ENCODE data around the gene RRP9. TPM values are rescaled to one million over a fixed set of nuclear protein-coding genes. Genes with fewer than 3 reads are reported as not detected.

RRP9 gene
- total and polyA plus RNA-seq, 2 donors from 2014 or later: 17.8 to 18.6 TPM

- FAIRE-seq: no peak
- intact Hi-C loops (cut with DNase I): no loop called here
Observed at GRCh38 chr3:51932471-51933370, 9.0 kb downstream of the RRP9 start.

GRCh38 chr3:51931756-51932155 lies 9.9 kb downstream of the RRP9 start:
- H3K4me3 ChIP-seq (ENCODE audit: low read length in 3 of 3): no peak overlapping the region
- no peaks in the 10 kb centered on the region for H3K4me1 ChIP-seq (ENCODE audit: control insufficient read depth in 2 of 3, insufficient read depth in 2 of 3, low read depth in 1 of 3, low read length in 3 of 3)
- DNase-seq: no peak
- no peak for TF ChIP-seq CTCF (IDR thresholded peaks at IDR 0.05; ENCODE audit: borderline replicate concordance, extremely low read depth, insufficient read depth)
- peaks cover 0 to 23% (median 12%) of the 10 kb centered on the region in 3 donors for H3K36me3 ChIP-seq (ENCODE audit: control insufficient read depth in 2 of 3, insufficient read depth in 3 of 3, low read length in 3 of 3)
- no peaks in the 10 kb centered on the region for H3K9me3 ChIP-seq (ENCODE audit: control insufficient read depth in 2 of 3, insufficient read depth in 1 of 3, low read length in 3 of 3)
- no peak for FAIRE-seq
- H3K27ac ChIP-seq (ENCODE audit: low read depth in 2 of 2, low read length in 2 of 2): no peak overlapping the region
- H3K27me3 ChIP-seq (ENCODE audit: control insufficient read depth, insufficient read depth, low read length): no peaks in the 10 kb centered on the region
- intact Hi-C loops (cut with DNase I): no loop called here
- H3K9ac ChIP-seq (ENCODE audit: low read length in 3 of 3): no peak overlapping the region

More at GRCh38 chr3:51932471-51933370, 9.0 kb downstream of the RRP9 start:
- no peak for DNase-seq
- Histone ChIP-seq H3K4me3 (ENCODE audit: low read length in 3 of 3) (no peak overlapping the region), H3K9me3 (ENCODE audit: control insufficient read depth in 2 of 3, insufficient read depth in 1 of 3, low read length in 3 of 3) (no peaks in the 10 kb centered on the region), H3K36me3 (ENCODE audit: control insufficient read depth in 2 of 3, insufficient read depth in 3 of 3, low read length in 3 of 3) (peaks cover 0 to 31% (median 18%) of the 10 kb centered on the region in 3 donors), H3K27ac (ENCODE audit: low read depth in 2 of 2, low read length in 2 of 2) (no peak overlapping the region), H3K9ac (ENCODE audit: low read length in 3 of 3) (no peak overlapping the region), H3K27me3 (ENCODE audit: control insufficient read depth, insufficient read depth, low read length) (no peaks in the 10 kb centered on the region), H3K4me1 (ENCODE audit: control insufficient read depth in 2 of 3, insufficient read depth in 2 of 3, low read depth in 1 of 3, low read length in 3 of 3) (no peaks in the 10 kb centered on the region)
- no peak for TF ChIP-seq CTCF (IDR thresholded peaks at IDR 0.05; ENCODE audit: borderline replicate concordance, extremely low read depth, insufficient read depth)

- no peaks in the 10 kb centered on the region for H3K4me1 ChIP-seq (ENCODE audit: control insufficient read depth in 2 of 3, insufficient read depth in 2 of 3, low read depth in 1 of 3, low read length in 3 of 3)
- no peaks in the 10 kb centered on the region for H3K27me3 ChIP-seq (ENCODE audit: control insufficient read depth, insufficient read depth, low read length)
- no peak overlapping the region for H3K27ac ChIP-seq (ENCODE audit: low read depth in 2 of 2, low read length in 2 of 2)
- H3K9me3 ChIP-seq (ENCODE audit: control insufficient read depth in 2 of 3, insufficient read depth in 1 of 3, low read length in 3 of 3): no peaks in the 10 kb centered on the region
- TF ChIP-seq CTCF (IDR thresholded peaks at IDR 0.05; ENCODE audit: borderline replicate concordance, extremely low read depth, insufficient read depth): no peak
- H3K4me3 ChIP-seq (ENCODE audit: low read length in 3 of 3): no peak overlapping the region
- intact Hi-C loops (cut with DNase I): no loop called here
- FAIRE-seq (no peak), DNase-seq (no peak)
- H3K36me3 ChIP-seq (ENCODE audit: control insufficient read depth in 2 of 3, insufficient read depth in 3 of 3, low read length in 3 of 3): peaks cover 0 to 13% (median 6%) of the 10 kb centered on the region in 3 donors
- H3K9ac ChIP-seq (ENCODE audit: low read length in 3 of 3): no peak overlapping the region
Observed at GRCh38 chr3:51930439-51930838, 11.3 kb downstream of the RRP9 start.

Measured in kidney (tissue), 14 donors.